HEK293 (cell line): ENCODE results near the gene VAT1L.
A peak's percentile ranks its signal among the peaks of the same experiment; 100 is the strongest.

Experiments used
- CTCF ChIA-PET: fragments of 350-600 bp; formaldehyde crosslinking; extraction: SDS; loops from one replicate; lab custom pipeline; 2021; ENCODE audit warnings: antibody characterized with exemption; lab: Yijun Ruan, JAX
- POLR2A ChIA-PET: fragments of 300-600 bp; formaldehyde crosslinking; extraction: SDS; loops from one replicate; lab custom pipeline; 2020; ENCODE audit warnings: antibody characterized with exemption, inconsistent platforms; lab: Yijun Ruan, JAX
- H3K27ac ChIP-seq: fragments of 200-500 bp; sonication (Bioruptor generic); 2 replicates; pipeline ENCODE4 v1.5.1; 2014; ENCODE audit warnings: low read depth, low read length, control low read depth, inconsistent platforms; ENCODE audit errors: extremely low read depth
- H3K36me3 ChIP-seq, 2 experiments: fragments of 200-500 bp in 1 of 2; sonication (Bioruptor generic) in 1 of 2; 1 replicate in 1 of 2; 2 replicates in 1 of 2; pipeline ENCODE4 v1.5.1; 2014 to 2017; ENCODE audit warnings: inconsistent platforms in 2 of 2, low read length in 2 of 2; ENCODE audit not compliant: control insufficient read depth in 2 of 2, insufficient read depth in 1 of 2
- H3K4me1 ChIP-seq: fragments of 200-500 bp; sonication (Bioruptor generic); 2 replicates; pipeline ENCODE4 v1.5.1; 2014; ENCODE audit warnings: mild to moderate bottlenecking, low read length, inconsistent platforms; ENCODE audit not compliant: control insufficient read depth, insufficient read depth
- H3K4me3 ChIP-seq: 2 replicates; pipeline ENCODE4 v1.5.1; 2011; ENCODE audit warnings: low read depth, mild to moderate bottlenecking, control low read depth, low read length, moderate library complexity
- H3K9me3 ChIP-seq: fragments of 200-500 bp; sonication (Bioruptor generic); 2 replicates; pipeline ENCODE4 v1.5.1; 2014; ENCODE audit warnings: low read depth, low read length, inconsistent platforms; ENCODE audit not compliant: control insufficient read depth, insufficient read depth
- ZBTB7A ChIP-seq: fragments of 450-650 bp; formaldehyde crosslinking; IDR thresholded peaks from 2 replicates; pipeline ENCODE4 v1.5.1; 2016; ENCODE audit warnings: low read depth, missing biosample characterization, missing genetic modification characterization
- ZNF157 ChIP-seq: fragments of 450-650 bp; formaldehyde crosslinking; IDR thresholded peaks from 2 replicates; pipeline ENCODE4 v1.5.1; 2016; ENCODE audit warnings: missing biosample characterization, missing genetic modification characterization
- ZNF239 ChIP-seq: fragments of 450-650 bp; formaldehyde crosslinking; IDR thresholded peaks from 2 replicates; pipeline ENCODE4 v1.5.1; 2016; ENCODE audit warnings: missing biosample characterization, missing genetic modification characterization
- ZNF501 ChIP-seq: fragments of 450-650 bp; formaldehyde crosslinking; IDR thresholded peaks from 2 replicates; pipeline ENCODE4 v1.5.1; 2016; ENCODE audit warnings: missing biosample characterization, missing genetic modification characterization
- ZNF544 ChIP-seq: fragments of 450-650 bp; formaldehyde crosslinking; IDR thresholded peaks from 2 replicates; pipeline ENCODE4 v1.5.0; 2017; ENCODE audit warnings: missing biosample characterization, missing genetic modification characterization
- ZNF561 ChIP-seq: fragments of 450-650 bp; IDR thresholded peaks from 2 replicates; pipeline ENCODE4 v1.5.1; 2018; ENCODE audit warnings: missing biosample characterization, missing genetic modification characterization, borderline replicate concordance
- ZNF623 ChIP-seq: fragments of 450-650 bp; formaldehyde crosslinking; IDR thresholded peaks from 2 replicates; pipeline ENCODE4 v1.5.1; 2016; ENCODE audit warnings: missing biosample characterization, missing genetic modification characterization
- ZSCAN16 ChIP-seq: fragments of 450-650 bp; formaldehyde crosslinking; IDR thresholded peaks from 2 replicates; pipeline ENCODE4 v1.5.1; 2016; ENCODE audit warnings: missing biosample characterization, missing genetic modification characterization
- TF ChIP-seq, protein P1 (sequence below): fragments of 450-650 bp; formaldehyde crosslinking; IDR thresholded peaks from 2 replicates; pipeline ENCODE4 v1.5.1; 2016; ENCODE audit warnings: missing biosample characterization, missing genetic modification characterization

Gene VAT1L

DNA sequence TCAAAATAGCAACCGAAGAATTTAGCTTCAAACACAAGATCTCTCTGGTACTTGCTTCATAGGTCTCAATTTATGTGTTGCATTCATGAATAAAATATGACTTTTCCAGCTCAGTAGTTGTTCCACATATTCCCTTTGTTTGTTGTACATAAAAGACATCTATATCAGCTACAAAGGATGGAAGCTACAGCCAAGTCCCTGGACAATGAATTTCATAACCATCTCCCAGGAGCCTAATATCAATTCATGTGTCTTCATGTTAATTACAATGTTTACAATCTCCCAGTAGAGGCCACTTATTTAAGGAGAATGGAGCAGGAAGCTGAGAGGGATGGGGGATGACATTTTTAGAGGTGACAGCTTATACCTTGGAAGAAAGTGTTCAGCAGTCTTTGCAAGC is 237.3 kb downstream of the VAT1L start (continued):
- TF ChIP-seq ZBTB7A (no peak), ZNF544 (no peak), ZNF561 (tag by site-specific recombination) (no peak), ZNF501 (no peak), ZNF623 (tag by site-specific recombination) (no peak)
- TF ChIP-seq, protein P1, sequence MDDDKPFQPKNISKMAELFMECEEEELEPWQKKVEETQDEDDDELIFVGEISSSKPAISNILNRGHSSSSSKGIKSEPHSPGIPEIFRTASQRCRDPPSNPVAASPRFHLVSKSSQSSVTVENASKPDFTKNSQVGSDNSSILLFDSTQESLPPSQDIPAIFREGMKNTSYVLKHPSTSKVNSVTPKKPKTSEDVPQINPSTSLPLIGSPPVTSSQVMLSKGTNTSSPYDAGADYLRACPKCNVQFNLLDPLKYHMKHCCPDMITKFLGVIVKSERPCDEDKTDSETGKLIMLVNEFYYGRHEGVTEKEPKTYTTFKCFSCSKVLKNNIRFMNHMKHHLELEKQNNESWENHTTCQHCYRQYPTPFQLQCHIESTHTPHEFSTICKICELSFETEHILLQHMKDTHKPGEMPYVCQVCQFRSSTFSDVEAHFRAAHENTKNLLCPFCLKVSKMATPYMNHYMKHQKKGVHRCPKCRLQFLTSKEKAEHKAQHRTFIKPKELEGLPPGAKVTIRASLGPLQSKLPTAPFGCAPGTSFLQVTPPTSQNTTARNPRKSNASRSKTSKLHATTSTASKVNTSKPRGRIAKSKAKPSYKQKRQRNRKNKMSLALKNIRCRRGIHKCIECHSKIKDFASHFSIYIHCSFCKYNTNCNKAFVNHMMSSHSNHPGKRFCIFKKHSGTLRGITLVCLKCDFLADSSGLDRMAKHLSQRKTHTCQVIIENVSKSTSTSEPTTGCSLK (tag by site-specific recombination) = no peak

- CTCF ChIA-PET = no interaction called here
- no peak overlapping the region for H3K4me3 ChIP-seq
- H3K9me3 ChIP-seq = no peaks in the 10 kb centered on the region
- no peaks in the 10 kb centered on the region for H3K36me3 ChIP-seq
- H3K27ac ChIP-seq = no peak overlapping the region
- H3K4me1 ChIP-seq = no peaks in the 10 kb centered on the region
- POLR2A ChIA-PET = no interaction called here
- no peak for TF ChIP-seq ZNF157
- no peak for TF ChIP-seq ZSCAN16 (tag by site-specific recombination)
- TF ChIP-seq ZNF239 (tag by site-specific recombination) = peak; percentile 72; the same call in 1 of the 2 replicates
Observed at GRCh38 chr16:78028018-78028417, 239.7 kb downstream of the VAT1L start.
